Keratinocyte (primary cell): ENCODE results near the gene RASSF6.

Experiments
- CTCF ChIP-seq, 3 experiments: IDR thresholded peaks in 1 of 3; conservative IDR thresholded peaks in 1 of 3; optimal IDR thresholded peaks in 1 of 3; 2 replicates in 2 of 3; 3 replicates in 1 of 3; pipeline versions ENCODE3 to v1.5.1; 2011; ENCODE audit warnings: low read length in 3 of 3, mild to moderate bottlenecking in 3 of 3, moderate library complexity in 2 of 3, control low read depth in 1 of 3, inconsistent platforms in 1 of 3; ENCODE audit not compliant: insufficient read depth in 2 of 3; ENCODE audit errors: extremely low read depth in 1 of 3
- EZH2 ChIP-seq: IDR thresholded peaks from one replicate; pipeline ENCODE4 v1.6.1; 2012; ENCODE audit warnings: inconsistent platforms, mild to moderate bottlenecking, low read length, moderate library complexity

GRCh38 chr4:73631565-73632226 lies 11.5 kb upstream of the RASSF6 start:
- no peak for TF ChIP-seq CTCF (optimal IDR thresholded peaks at IDR 0.05 in 1 of 3, IDR thresholded peaks at IDR 0.05 in 1 of 3, conservative IDR thresholded peaks at IDR 0.05 in 1 of 3; ENCODE audit: extremely low read depth in 1 of 3, insufficient read depth in 2 of 3, low read length in 3 of 3)
- TF ChIP-seq EZH2 = no peak
